DMS114 treated with DMSO at 0.1 percent for 48 hours (cell line): ENCODE measurements around the gene UNK.
"Not testable (repeated sequence)": the region's sequence is repeated elsewhere in the genome, so short reads cannot be mapped to it uniquely, and the experiment has no call there.

Source experiments
- DNase-seq: peaks from one replicate; lab custom pipeline; 2025; ENCODE audit not compliant: unreplicated experiment; lab: John Stamatoyannopoulos, UW

The UNK gene

GRCh38 chr17:75754378-75755204, 30.0 kb upstream of the UNK start:
- no peak for DNase-seq

DNA sequence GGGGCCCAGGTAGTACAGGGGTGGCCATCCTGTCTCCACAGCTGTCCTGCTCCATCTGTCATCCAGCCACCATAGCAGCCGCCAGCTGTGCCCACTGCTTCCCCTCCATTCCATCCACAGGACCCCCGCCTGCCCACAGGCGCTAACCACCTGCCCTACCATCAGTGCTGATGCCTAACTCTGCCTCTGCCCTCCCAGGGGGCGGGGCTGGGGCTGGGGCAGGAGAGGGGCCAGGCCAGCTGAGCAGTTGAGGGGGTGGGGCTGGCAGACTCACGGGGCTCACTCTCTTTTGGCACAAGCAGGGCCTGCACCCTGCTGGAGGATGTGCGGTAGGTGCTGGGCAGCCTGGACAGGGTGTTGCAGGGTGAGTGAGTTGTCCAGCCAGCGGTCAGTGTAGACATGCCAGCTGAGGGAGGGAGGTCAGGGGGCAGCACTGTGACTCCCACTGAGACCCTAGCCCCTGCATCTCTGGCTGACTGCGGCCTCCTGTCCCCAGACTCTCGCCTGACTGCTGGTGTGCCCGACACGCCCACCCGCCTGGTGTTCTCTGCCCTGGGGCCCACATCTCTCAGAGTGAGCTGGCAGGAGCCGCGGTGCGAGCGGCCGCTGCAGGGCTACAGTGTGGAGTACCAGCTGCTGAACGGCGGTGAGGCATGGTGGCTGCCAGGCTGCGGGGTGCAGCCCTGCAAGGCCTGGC, 29.3 kb upstream of the UNK start:
- no peak for DNase-seq

GRCh38 chr17:75755990-75756389, 28.6 kb upstream of the UNK start:
- no peak for DNase-seq

GRCh38 chr17:75756451-75757085, 28.0 kb upstream of the UNK start:
- DNase-seq: no peak

- DNase-seq: no peak
These were observed 27.4 kb upstream of the UNK start for GRCh38 chr17:75757086-75757681.

- no peak for DNase-seq
These were observed 26.3 kb upstream of the UNK start for GRCh38 chr17:75758131-75758905.

DNA sequence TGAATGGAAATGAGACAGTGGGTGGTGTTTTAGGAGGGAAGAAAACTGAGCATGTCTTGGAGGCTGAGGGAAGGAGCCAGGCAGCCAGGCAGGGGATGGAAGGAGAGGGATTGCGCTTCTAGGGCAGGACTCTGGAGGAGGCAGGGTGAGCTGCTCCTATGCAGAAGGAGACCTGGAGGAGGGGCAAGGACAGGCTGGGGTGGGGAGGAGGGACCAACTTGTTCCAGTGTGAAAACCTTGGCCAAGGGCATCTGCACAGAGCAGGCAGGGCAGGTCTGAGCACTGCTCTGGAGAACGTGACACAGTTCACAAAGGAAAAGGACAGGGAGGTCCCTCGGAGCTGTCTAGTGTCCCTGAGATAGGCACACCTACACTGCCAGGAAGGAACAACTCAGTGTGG, 25.1 kb upstream of the UNK start:
- no peak for DNase-seq

DNA sequence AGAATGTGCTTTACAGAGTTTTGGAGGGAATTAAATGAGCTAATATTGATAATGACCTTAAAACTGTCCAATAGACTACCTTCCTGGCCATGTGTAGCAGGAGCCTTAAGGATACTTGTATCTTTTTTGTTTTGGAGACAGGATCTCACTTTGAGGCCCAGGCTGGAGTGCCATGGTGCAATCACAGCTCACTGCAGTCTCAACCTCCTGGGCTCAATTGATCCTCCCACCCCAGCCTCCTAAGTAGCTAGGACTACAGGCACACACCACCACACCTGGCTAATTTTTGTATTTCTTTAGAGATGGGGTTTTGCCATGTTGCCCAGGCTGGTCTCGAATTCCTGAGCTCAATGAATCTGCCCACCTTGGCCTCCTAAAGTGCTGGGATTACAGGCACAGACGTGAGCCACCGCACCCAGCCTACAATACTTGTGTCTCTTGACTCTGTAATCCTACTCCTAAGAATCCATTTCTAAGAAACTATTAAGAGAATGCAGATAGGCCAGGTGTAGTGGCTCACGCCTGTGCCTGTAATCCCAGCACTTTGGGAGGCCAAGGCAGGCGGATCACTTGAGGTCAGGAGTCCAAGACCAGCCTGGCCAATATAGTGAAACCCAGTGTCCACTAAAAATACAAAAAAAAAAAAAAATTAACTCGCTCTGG, 24.5 kb upstream of the UNK start:
- DNase-seq: not testable (repeated sequence)

DNA sequence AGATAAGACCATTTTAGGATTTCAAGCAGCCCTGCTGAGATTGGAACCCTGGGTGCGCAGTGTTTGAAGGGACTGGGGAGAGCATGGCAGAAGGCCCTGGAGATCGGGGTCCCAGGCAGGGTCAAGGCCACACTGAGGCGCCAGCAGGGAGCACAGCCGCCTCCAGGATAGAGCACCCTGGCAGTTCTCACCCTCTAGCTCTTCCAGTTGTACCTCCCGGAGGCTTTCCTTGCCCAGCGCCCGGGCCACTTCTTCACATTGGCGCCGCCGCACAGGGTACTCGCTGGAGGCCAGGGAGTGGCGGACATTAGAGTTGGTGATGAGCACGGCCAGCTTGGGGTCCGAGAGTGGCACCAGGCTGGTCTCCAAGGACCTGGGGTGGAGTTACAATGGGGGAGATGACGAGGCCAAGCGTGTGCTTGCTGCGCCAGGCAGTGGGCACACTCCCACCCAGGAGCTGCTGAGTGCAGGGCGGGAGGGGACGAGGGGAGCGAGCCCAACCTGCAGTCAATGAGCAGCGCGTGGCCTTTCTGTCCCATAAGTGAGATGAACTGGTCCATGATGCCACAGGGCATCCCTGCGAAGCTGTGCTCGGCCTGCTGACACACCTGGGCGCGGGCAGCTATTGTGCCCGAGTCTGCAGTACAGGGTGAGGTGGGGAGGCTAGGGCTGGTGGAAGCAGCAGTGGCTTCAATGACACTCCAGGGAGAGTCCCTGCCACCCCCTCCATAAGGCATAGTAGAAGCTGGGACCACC, 21.9 kb upstream of the UNK start:
- DNase-seq: no peak

DNA sequence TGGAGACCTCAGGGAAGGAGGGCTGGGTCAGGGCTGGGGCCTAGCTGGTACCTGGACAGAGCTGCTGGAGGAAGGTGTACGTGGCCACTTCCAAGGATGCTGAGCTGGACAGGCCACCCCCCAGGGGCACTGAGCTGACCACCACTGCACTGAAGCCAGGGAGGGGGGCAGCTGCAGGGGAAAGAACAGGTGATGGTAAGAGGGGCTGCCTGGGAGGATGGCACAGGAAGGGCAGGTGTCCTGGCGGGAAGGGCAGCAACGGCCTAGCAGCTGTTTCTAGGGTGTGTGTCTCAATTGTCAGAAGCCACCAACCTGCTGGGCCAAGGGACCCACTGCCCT, 21.4 kb upstream of the UNK start:
- no peak for DNase-seq

GRCh38 chr17:75763613-75764416, 20.8 kb upstream of the UNK start:
- no peak for DNase-seq

- DNase-seq: no peak
These were observed 20.2 kb upstream of the UNK start for GRCh38 chr17:75764417-75764710.

DNA sequence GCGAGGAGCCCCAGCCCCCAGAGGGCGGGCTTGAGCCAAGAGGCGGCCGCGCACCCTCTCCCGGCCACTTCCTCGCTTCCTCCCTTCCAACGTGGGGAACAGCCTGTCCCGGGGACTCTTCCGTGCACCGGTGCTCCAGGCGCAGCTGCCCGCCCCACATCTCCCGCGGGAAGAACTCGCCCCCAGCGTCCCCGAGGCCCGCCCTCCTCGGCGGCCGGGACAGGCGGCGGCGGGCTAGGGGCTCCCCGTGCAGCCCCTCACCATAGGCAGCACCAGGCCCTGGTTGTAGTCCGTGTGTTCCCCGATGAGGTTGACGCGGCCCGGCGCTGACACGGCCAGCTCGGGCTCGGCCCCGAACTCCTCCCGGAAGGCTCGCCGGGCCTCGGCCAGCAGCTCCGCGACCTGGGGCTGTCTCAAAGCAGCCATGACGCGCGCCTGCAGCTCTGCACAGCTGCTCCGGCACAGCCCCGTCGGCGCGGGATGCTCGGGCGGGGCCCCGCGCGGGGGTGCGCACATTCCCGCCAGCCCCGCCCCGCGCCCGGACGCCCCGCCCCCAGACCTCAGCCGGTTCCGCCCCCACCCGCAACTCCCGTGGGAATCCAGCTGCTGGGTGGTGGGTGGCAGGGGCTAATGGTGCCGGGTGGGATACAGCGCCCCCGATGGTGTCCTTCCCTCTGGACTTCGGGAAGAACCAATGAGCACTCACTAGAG, 19.7 kb upstream of the UNK start, which contains the start of gene GALK1:
GALK1 (minus strand) TSS at position 482 of the 711 bp plus-strand sequence; CDS start at position 426, 56 bp downstream.
- DNase-seq: peak; percentile 22

- no peak for DNase-seq
These were observed 18.6 kb upstream of the UNK start for GRCh38 chr17:75765981-75766380.

DNA sequence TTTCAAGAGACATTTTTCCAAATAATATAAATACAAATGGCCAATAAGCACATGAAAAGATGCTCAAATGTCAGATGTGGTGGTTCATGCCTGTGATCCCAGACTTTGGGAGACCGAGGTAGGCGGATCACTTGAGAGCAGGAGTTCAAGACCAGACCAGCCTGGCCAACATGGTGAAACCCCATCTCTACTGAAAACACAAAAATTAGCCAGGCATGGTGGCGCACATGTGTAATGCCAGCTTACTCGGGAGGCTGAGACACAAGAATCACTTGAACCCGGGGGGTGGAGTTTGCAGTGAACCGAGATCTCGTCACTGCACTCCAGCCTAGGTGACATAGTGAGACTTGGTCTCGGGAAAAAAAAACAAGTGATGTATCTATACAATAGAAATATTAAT, 16.7 kb upstream of the UNK start:
- DNase-seq: no peak

GRCh38 chr17:75769536-75769935, 15.1 kb upstream of the UNK start:
- no peak for DNase-seq

- DNase-seq: no peak
These were observed 13.0 kb upstream of the UNK start for GRCh38 chr17:75771334-75772281.
